GM12892 (cell line): Measurements from ENCODE around the gene RAMP3.

Experiments used
- POLR2A ChIP-seq: IDR thresholded peaks from 2 replicates; pipeline ENCODE4 v1.6.1; 2011; ENCODE audit warnings: low read depth, low read length, control low read depth
- POLR2AphosphoS5 ChIP-seq: IDR thresholded peaks from 2 replicates; pipeline ENCODE4 v1.6.1; 2011; ENCODE audit warnings: low read depth, low read length, control low read depth
- TAF1 ChIP-seq: IDR thresholded peaks from 2 replicates; pipeline ENCODE4 v1.6.1; 2011; ENCODE audit warnings: low read depth, mild to moderate bottlenecking, control low read depth, low read length, borderline replicate concordance

DNA sequence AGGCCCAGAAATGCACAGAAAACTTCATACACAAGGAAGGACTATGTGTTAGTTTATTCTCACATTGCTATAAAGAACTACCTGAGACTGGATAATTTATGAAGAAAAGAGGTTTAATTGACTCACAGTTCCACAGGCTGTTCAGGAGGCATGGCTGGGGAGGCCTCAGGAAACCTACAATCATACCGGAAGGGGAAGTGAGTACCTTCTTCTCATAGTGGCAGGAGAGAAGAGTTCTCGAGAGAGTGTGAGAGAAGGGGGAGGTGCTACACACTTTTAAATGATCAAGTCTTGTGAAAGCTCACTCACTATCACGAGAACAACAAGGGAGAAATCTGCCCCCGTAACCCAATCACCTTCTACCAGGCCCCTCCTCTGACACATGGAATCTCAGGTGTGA is 16.8 kb upstream of the RAMP3 start:
- TF ChIP-seq POLR2A (no peak), TAF1 (no peak), POLR2AphosphoS5 (no peak)
